ENCODE data around the gene UBE2D2.

The UBE2D2 gene

GRCh38 chr5:139676951-139677735 lies 116.0 kb downstream of the UBE2D2 start:
- Histone ChIP-seq H3K4me1 (ENCODE audit: insufficient read depth, poor library complexity, severe bottlenecking) (no peaks in the 10 kb centered on the region), H3K4me3 (ENCODE audit: severe bottlenecking) (no peak overlapping the region), H3K27ac (ENCODE audit: poor library complexity, severe bottlenecking) (no peak overlapping the region), H3K9me3 (ENCODE audit: severe bottlenecking) (no peaks in the 10 kb centered on the region), H3K27me3 (ENCODE audit: insufficient read depth, poor library complexity, severe bottlenecking) (no peaks in the 10 kb centered on the region), H3K36me3 (ENCODE audit: low read depth) (no peaks in the 10 kb centered on the region)
- DNase-seq (ENCODE audit: low spot score) (no peak), ATAC-seq (ENCODE audit: low read depth) (no peak)
- TF ChIP-seq CTCF (IDR thresholded peaks at IDR 0.05; ENCODE audit: poor library complexity, severe bottlenecking) = no peak

Measured in RWPE2 (cell line).